ENCODE data around the gene JMJD1C. TPM values are rescaled to one million over a fixed set of nuclear protein-coding genes. Genes with fewer than 3 reads are reported as not detected.
"Not testable (repeated sequence)": the region's sequence is repeated elsewhere in the genome, so short reads cannot be mapped to it uniquely, and the experiment has no call there.

JMJD1C gene
- total and polyA plus RNA-seq, 12 donors: 14.4 to 70.4 (median 39.2) TPM

DNA sequence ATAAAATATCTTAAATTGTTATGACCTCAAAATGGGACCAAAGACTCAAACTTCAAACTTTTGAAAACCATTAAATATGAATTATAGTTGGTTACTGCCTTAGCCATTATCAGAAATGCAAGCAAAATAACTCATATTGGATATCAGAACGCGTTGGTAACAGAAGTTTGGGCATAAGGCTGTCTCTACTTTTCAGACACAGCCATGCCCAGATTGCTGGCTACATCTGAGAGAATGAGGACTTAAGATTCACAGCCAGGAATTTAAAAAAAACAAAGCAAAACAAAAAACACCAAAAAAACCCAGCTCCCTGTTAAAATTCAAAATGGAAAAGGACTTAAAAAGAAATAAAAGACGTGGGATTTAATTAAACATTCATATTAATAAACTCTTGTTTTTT lies 161.6 kb downstream of the JMJD1C start:
- H3K36me3 ChIP-seq: peaks cover 0 to 5% (median 0%) of the 10 kb centered on the region in 9 donors
- no peak overlapping the region for H3K27ac ChIP-seq
- intact Hi-C loops (cut with DNase I): no loop called here
- no peak overlapping the region for H3K4me3 ChIP-seq
- ATAC-seq: no peak
- TF ChIP-seq, protein P1, sequence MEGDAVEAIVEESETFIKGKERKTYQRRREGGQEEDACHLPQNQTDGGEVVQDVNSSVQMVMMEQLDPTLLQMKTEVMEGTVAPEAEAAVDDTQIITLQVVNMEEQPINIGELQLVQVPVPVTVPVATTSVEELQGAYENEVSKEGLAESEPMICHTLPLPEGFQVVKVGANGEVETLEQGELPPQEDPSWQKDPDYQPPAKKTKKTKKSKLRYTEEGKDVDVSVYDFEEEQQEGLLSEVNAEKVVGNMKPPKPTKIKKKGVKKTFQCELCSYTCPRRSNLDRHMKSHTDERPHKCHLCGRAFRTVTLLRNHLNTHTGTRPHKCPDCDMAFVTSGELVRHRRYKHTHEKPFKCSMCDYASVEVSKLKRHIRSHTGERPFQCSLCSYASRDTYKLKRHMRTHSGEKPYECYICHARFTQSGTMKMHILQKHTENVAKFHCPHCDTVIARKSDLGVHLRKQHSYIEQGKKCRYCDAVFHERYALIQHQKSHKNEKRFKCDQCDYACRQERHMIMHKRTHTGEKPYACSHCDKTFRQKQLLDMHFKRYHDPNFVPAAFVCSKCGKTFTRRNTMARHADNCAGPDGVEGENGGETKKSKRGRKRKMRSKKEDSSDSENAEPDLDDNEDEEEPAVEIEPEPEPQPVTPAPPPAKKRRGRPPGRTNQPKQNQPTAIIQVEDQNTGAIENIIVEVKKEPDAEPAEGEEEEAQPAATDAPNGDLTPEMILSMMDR (IDR thresholded peaks at IDR 0.05): no peak
- no peaks in the 10 kb centered on the region for H3K27me3 ChIP-seq
- WGBS, 2 donors: 93 to 94% methylated on average over 3 of the region's 3 CpGs
- no peaks in the 10 kb centered on the region for H3K9me3 ChIP-seq
- DNase-seq: no peak
- H3K4me1 ChIP-seq: peaks cover 0 to 41% (median 15%) of the 10 kb centered on the region in 9 donors

DNA sequence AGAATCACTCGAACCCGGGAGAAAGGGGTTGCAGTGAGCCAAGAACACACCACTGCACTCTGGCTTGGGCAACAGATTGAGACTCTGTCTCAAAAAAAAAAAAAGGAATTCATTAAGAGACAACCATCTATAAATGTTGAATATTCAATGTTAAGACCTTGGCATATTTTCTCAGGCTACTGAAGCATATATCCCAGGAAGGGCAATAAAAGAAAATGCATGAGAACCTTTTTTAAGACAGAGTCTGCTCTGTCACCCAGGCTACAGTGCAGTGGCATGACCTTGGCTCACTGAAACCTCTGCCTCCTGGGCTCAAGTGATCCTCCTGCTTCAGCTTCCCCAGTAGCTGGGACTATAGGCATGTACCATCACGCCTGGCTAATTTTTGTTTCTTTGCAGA lies 165.0 kb downstream of the JMJD1C start:
- ATAC-seq: no peak
- Histone ChIP-seq H3K36me3 (peaks cover 0 to 5% (median 0%) of the 10 kb centered on the region in 9 donors), H3K4me3 (no peak overlapping the region), H3K4me1 (peaks cover 0 to 38% (median 15%) of the 10 kb centered on the region in 9 donors), H3K27me3 (no peaks in the 10 kb centered on the region), H3K27ac (no peak overlapping the region), H3K9me3 (no peaks in the 10 kb centered on the region)
- no peak for DNase-seq
- TF ChIP-seq, protein P1 (IDR thresholded peaks at IDR 0.05): no peak
- WGBS, 2 donors: 91 to 98% methylated on average over 3 of the region's 3 CpGs
- intact Hi-C loops (cut with DNase I): no loop called here

DNA sequence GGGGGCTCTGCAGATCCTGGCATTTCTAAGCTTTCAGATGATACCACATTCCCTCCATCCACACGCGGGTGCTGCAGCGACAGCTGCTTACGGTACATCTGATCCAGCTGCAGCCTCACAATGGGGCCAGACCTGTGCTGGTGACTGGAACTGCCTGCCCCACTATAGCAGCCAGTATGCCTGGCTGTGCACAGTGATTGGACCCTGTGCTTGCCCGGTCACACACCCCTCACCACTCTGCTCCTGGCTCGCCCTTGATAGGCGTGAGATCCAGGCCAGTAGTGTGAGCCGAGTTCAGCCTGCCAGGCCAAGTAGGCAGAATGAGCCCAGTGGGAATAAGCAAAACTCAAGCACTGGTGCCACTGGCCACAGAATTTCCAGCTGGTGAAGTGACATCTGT lies 167.8 kb downstream of the JMJD1C start:
- H3K4me3 ChIP-seq: no peak overlapping the region
- peak in 4 of 8 donors; percentile 17 to 47 (median 33) for ATAC-seq
- TF ChIP-seq, protein P1 (IDR thresholded peaks at IDR 0.05): no peak

DNA sequence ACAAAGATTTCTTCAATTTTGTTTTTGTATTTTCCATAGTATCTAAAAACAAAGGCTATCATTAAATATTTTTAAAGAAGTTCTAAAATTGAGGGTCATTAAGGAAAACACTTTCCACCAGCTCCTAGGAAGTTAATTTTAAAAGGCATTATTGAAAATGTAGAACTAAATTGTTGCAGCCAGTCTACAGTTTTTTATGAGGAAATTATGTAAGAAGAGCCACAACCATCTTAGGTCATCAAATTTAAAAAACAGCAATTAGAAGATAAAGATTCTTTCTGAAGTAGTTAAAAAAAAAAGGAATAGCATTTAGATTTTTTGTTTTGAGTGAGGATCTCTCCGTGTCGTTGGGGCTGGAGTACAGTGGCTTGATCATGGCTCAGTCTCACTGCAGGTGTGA lies 171.0 kb downstream of the JMJD1C start:
- ATAC-seq (no peak), DNase-seq (no peak)
- Histone ChIP-seq H3K4me3 (no peak overlapping the region), H3K36me3 (no peaks in the 10 kb centered on the region), H3K27me3 (no peaks in the 10 kb centered on the region), H3K9me3 (no peaks in the 10 kb centered on the region), H3K4me1 (peaks cover 0 to 30% (median 5%) of the 10 kb centered on the region in 9 donors), H3K27ac (no peak overlapping the region)
- WGBS, 2 donors: 88 to 92% methylated on average over 2 of the region's 2 CpGs
- TF ChIP-seq, protein P1 (IDR thresholded peaks at IDR 0.05): no peak
- intact Hi-C loops (cut with DNase I): no loop called here

More for the DNA sequence above, 167.8 kb downstream of the JMJD1C start:
- intact Hi-C loops (cut with DNase I): no loop called here
- peaks cover 0 to 44% (median 15%) of the 10 kb centered on the region in 9 donors for H3K4me1 ChIP-seq
- H3K9me3 ChIP-seq: no peaks in the 10 kb centered on the region
- no peak overlapping the region for H3K27ac ChIP-seq
- 91 to 96% methylated on average over 8 of the region's 8 CpGs for WGBS, 2 donors
- H3K27me3 ChIP-seq: no peaks in the 10 kb centered on the region
- H3K36me3 ChIP-seq: peaks cover 0 to 2% (median 0%) of the 10 kb centered on the region in 9 donors
- no peak for DNase-seq

DNA sequence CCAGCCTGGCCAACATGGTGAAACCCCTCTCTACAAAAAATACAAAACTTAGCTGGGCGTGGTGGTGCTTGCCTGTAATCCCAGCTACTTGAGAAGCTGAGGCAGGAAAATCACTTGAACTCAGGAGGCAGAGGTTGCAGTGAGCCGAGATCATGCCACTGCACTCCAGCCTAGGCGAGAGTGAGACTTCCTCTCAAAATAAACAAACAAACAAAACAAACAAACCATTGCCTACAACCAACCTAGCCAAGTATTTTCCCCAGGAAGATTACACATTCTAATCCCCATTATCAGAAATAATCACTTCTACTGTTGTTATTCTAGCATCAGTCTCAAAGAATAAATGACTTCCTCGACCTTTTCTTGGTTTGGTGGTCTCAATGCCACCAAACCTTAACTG lies 172.9 kb downstream of the JMJD1C start:
- ATAC-seq; H3K4me3 ChIP-seq; H3K36me3 ChIP-seq; H3K9me3 ChIP-seq; intact Hi-C loops (cut with DNase I); H3K27me3 ChIP-seq; DNase-seq: not testable (repeated sequence)
- Histone ChIP-seq H3K4me1 (peaks cover 0 to 19% (median 0%) of the 10 kb centered on the region in 9 donors), H3K27ac (peak overlapping the region in 1 of 10 donors; percentile 6)
- WGBS, 2 donors: 78 to 90% methylated on average over 4 of the region's 4 CpGs

All from heart right ventricle (tissue), 16 donors.